GM18873 (cell line): ENCODE measurements around the gene SNX22.

Experiments
- ATAC-seq: cut with Tn5 transposase; IDR thresholded peaks from one replicate; pipeline ENCODE4 v1.9.1; 2021; ENCODE audit warnings: mild to moderate bottlenecking, moderate library complexity, moderate number of reproducible peaks; ENCODE audit not compliant: unreplicated experiment, low FRiP score

The SNX22 gene

GRCh38 chr15:64191971-64192830, 40.7 kb downstream of the SNX22 start:
- no peak for ATAC-seq

DNA sequence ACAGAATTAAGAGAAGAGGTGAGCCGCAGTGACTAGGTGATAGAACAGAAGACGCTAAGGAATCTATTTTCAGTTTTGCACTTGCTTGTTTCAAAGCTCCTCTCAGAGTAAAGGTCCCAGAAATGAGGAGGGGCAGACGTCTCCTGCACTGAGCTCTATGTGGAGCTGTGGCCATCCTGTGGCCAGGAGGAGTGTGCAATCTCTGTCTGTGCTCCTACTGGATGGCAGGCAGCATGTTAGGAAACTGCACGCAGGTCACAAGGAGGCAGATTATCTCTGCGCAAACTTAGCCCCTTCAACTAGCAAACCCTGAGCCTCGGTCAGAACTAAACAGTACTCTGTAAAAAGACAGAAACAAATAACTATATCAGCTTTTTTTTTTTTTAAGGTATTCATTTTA, 42.4 kb downstream of the SNX22 start:
- ATAC-seq, result no peak

DNA sequence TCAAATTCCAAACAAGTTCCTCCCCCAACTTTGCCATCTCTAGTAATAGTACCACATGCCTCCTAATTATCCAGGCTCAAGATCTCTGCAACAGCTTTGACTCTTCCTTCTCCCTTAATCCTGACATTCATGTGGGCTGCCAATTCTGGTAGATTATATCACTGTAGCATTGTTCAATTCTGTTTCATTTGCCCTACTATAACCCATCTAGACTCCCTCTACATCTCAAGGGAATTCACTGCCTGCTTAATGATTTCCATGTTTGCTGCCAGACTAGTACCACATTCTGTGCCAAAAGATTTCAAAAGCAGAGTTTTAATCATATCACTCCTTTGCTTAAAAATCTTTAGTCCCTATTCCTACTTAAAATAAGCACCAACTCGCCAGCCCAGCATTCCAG, 45.9 kb downstream of the SNX22 start:
- ATAC-seq, result no peak

- no peak for ATAC-seq
These were observed 53.7 kb downstream of the SNX22 start for GRCh38 chr15:64205202-64205601.
